GF-D8 (cell line): Measurements from ENCODE around the gene SEMA5A.

Source experiments
- DNase-seq: peaks from one replicate; lab custom pipeline; 2025; lab: John Stamatoyannopoulos, UW

SEMA5A gene

DNA sequence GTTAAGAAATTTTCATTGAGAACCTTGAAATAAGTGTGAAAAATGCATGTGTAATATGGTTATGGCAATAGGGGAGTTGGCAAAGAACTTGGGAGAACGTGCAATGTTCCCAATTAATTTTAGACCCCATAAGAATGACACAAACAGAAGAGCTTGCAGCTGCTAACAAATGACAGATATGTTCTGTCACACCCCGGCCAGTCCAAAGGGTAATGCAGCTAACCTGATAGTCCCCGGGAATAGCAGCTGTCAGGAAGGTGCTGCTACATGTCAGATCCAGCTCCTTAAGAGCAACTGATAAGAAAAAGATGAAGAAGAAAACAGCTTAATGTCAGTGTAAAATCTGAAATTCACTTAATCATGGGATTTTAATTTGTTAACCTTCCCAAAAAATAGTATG is 30.4 kb downstream of the SEMA5A start:
- DNase-seq, result no peak

DNA sequence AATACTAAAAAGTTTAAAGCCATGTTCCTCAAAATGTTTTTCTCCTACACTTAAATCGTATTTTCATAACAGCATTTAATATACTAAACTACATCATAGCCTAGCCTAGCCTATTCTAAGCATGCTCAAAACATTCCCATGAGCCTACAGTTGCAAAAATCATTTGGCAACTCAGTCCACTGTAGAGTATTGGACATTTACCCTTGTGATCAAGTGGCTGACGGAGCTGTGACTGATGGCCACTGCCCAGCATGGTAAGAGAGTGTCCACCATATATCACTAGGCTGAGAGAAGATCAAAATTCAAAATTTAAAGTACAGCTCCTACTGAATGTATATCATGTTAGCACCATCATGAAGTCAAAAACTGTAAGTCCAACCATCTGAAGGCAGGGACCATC is 30.9 kb downstream of the SEMA5A start:
- DNase-seq, result no peak

DNA sequence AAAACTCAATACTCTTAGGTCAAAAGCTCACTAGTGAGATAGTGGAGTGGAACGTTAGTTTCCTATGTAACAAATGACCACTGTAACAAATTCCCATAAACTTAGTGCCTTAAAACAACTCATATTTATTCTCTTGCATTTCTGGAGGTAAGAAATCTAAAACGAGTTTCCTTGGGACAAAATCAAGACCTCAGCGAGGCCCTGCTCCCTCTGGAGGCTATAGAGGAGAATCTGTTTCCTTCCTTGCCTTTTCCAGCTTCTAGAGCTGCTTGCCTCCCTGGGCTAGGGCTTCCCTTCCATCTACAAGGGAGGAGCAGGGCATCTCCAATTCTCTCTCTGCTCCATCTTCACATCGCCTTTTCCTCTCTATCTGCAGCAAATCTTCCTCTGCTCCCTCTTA is 32.0 kb downstream of the SEMA5A start:
- DNase-seq, result no peak

DNA sequence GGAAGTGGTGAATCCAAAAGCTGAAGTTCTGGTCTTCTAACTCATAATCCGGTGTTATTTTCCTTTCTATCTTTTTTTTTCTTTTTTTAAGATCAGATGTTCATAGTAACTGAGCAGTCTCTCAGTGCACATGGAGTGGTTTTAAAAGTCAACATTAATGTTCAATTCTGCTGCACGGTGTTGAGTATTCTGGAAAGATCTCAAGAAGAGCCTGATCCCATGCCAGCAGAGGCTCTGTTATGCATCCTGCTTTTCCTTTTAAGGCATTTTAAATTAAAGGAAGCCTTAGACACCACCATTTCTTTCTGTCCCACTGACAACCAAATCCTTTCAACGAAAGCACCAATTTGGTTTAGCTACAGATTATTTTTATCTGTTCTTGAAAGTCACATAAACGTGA is 33.4 kb downstream of the SEMA5A start:
- no peak for DNase-seq

DNA sequence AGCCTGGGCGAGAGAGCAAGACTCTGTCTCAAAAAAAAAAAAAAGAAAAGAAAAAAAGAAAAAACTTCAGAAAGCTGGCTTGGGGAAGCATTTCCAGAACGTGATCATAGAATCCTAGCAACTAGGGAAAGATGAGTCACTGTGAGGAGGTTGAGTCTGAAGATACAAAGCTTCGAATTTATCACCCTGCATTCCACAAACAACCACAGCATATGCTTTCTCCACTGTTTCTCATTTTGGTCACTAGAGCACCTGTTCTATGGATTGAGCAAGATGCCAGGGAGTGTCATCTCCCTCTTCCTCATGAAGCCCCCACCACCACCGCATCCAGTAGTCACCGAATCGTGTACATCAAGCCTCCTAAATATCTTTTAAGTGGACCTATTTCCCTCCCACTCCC is 37.9 kb downstream of the SEMA5A start:
- no peak for DNase-seq

DNA sequence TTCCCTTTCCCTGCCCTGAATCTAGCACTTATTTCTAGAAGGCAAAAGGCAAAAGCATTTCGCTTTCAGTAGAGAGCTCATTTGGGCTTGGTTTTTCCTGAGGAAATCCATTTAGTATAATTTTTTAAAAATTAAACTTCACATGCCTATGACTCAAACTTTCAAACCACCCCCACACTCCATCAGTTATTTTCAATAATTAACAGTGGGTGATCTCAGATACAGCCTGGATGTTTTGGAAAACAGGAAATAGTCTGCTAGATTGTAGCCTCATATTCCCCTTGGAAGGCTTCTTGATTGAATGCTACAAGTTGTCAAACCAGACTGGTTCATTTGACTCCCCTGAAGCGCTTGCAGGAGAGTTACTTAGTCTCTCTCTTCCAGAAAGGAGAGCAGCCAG is 40.6 kb downstream of the SEMA5A start:
- DNase-seq, result no peak

DNA sequence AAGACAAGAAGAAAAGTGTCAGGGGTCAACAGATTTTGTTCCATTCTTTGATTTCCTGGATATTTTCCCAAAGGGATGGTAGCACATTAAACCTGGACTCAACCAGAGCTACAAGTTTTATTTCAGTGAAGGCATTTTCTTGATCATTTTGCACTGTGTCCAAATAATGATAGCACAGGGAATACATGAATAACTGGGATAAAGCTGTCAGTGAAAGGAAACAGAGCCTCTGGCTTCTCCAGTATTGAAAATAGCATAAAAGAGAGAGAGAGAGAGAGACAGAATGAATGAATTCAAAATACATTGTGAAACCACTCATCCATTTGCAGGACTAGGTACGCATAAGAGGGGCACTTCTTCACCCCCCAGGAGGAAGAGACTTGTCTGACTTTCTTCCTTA is 43.0 kb downstream of the SEMA5A start:
- DNase-seq, result no peak

DNA sequence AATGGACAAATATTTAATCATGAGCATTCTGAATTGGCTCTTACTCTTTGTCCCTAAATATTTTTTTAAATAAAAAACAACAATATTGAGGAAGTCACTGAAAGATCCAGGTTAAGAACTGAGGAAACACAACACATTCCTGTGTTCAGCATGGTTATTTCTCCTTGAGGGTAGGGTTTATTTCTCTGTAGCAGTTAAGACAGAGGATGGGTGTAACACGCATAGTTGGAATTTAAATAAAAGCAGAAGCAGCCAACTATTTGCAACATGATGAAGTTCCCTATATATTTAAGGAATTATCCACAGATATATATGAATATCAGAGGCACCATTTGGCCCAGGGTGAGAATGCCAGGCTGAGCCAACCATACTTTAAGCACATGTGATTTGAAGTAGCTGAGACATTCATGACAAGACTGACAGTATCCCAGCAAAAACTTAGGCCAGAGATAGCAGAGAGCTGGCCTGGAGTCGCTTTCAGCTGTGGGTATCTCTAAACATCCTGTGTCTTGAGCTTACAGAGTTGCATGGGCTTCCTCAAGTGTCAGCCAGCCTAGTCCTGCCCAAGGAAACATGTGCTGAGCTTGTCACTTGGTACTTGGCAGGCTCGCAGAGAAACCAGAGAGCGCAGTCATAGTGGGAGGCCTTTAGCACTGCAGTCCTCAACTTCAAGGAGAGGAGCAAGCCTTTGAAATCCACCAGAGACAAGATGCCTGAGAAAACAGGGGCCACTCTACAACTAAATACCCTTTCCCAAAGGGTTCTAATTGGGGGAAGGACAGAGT is 43.6 kb downstream of the SEMA5A start:
- no peak for DNase-seq

DNA sequence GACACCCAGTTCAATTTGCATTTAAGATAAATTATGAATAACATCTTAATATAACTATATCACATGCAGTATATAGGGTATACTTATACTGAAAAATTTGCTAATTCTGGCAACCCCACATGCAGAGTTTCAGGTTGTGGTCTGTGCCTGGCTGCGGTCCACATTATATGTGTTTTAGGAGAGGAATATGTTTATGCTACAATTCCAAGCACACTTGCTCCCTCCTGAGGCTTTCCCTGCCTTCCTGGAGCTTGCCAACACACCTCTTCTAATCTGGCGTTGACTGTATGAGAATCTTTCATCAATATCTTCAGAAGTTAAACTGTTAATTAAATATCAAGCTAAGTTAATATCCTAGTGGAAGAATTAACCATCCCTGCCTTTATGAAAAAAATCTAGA is 45.2 kb downstream of the SEMA5A start:
- DNase-seq, result no peak

DNA sequence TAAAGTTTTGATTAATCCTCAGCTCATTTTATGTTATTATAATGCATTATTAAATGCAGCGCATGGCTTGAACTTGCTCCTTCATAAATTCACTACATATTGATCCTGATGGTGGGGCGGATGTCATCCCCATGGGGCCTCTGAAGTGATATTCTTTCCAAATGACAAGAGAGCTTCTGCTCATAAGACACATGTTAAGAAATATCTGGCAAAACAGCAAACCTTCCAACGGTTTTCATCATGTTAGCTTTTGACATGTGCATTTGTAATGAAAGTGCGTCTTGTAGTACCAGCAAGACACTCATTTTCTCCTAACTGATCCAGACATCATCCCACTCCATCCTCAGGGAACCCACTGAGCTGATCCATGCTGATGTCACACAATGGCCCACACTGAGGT is 45.7 kb downstream of the SEMA5A start:
- no peak for DNase-seq

DNA sequence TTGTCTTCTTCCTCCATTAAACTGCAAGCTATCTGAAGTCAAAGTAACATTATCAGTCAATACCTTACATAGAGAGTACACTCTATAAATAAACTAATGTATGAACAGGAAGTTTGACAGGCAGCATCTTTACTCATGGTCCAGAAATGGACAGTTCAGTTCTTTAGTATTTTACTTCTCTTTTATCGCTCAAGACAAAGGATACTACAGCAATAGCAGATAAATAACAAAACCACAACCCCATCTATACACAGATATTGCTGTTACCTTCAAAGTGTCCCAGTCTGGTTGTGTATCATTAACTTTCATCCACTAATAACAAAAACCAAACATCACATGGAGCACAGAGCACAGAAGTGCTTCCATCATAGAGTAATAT is 46.4 kb downstream of the SEMA5A start:
- no peak for DNase-seq

DNA sequence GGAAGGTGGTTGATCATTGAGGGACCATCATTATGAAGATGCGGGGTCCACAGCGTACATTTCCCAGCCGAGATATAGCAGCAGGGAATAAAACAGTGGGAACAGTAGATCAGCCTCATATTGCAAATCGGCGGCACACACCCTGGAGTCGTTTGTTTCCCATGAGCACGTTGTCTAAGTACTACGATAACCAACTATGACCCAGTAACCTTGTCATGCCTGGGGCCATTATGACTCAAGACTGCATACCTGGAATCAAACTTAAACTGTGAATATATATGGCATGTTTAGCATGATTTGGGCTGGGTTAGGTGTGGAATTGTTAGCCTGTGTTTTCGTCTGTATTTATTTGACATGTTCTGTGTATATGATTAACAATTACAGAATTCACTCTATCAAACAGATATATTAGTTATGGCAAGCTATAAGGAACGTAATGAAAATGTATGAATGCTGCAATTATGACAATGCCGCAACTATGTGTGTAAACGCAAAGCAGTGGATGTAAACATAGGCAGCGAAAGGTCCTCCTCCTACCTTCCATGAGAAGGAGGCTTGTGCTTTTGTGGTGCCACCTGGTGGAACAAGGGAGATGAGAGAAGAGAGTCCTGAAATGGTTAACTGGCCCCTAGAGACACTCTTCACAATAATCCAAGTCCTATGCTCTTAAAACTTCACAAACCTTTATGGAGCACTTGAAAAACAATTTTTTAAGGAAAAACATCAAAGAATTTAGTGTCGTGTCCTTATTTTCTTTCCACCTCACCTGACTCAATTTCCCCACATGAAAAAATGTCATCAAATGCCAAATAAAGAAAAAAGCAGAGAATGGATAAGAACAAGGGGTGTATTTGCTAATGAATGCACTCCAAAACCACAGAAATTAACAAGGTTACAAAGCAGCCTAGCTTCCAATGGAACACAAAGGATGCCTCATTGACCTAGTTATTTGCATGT is 47.1 kb downstream of the SEMA5A start:
- DNase-seq, result no peak

DNA sequence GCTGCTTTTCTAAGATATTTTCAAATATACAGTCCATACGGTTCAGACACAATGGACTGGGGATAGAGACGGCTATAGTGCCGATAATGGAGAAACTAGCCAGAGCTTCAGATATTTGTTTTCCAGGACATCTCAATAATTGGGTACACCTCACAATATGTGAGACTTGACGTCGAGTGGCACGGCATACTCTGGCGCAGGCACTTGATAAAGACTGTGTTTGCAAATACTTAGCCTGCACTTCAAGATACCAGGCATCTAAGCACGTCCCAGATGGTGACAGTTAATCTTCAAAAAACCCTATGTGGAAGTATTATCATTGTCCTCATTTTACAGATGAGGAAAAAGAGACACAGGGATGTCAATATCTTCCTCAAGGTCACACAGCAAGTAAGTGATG is 48.5 kb downstream of the SEMA5A start:
- DNase-seq, result no peak

DNA sequence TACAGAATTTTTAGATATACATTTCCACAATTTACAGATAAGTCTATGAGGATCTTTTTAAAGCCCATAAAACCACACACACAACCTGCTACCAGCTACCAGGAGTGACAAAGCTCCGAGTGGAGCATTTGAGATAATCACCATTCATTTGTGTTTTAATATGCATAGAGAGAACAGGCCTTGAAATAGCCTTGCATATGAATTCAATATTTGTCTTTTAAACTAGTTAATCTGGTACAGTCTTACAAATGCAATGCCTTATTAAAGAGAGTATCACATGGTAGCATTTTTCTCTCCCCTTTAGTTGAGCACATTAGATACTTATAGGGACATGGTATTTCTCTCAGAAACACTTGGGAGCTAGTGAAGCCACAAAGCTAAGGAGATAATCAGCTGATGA is 49.1 kb downstream of the SEMA5A start:
- no peak for DNase-seq

DNA sequence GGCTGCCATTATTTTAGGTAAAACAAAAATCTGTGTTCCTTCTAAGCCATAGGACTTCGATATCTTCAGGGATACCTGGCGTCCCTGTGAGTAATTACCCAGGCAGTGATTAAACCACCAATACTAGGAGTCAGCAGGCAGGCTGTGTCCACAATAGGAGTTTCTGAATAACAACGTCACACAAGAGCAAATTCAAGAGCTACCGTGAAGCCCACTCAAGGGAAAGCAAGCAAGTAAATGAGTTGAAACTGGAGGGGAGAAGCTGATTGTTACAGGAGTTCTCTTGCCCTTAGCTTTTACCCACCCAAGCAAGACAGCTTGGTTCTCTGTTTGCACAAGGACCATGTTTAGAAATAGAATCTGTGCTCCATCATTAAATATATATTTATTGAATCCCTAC is 50.8 kb downstream of the SEMA5A start:
- DNase-seq, result no peak

DNA sequence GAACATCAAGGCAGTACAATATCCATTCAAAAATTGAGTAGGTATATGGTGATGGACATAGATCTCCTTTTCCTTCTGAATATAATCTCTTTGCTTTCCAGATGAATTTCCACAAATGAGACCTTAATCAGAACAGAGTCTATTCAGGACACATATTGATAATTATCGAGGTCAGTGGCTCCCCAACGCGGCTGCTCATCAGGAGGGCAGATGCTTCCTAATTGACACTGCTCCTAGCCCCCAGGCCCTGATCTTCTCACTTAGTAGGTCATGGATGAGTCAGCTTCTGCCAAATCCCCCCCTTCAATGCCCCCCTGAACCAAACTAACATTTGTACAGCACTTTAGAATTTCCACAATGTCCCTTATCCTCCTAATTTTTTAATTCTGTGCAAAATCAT is 51.6 kb downstream of the SEMA5A start:
- no peak for DNase-seq

DNA sequence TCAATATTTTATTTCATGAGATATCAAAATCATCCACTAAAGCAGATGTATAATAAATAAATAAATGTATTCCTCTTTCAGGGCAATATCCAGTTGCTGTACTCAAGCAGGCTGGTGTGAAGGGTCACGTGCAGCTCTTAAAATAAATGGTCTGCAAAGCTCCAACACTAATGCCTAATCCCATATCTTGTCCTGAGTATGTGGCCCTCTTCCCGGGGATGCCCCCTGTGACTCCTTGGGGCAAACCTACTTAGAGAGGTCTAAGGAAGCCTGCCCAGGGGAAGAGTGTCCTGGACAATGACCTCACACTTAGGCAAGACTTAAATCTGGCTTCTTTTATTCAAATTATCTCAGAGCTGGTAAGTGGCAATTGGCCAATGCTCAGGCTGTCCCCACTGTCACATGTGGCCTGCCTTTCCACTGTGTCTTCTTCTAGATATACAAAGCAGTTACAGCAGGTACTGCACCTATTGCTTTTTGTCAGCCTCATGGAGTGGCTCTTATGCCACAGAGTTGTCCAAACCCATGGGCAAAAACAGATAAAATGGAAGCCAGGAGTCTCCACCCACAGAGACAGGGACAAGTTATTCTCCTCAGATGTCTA is 55.3 kb downstream of the SEMA5A start:
- no peak for DNase-seq

DNA sequence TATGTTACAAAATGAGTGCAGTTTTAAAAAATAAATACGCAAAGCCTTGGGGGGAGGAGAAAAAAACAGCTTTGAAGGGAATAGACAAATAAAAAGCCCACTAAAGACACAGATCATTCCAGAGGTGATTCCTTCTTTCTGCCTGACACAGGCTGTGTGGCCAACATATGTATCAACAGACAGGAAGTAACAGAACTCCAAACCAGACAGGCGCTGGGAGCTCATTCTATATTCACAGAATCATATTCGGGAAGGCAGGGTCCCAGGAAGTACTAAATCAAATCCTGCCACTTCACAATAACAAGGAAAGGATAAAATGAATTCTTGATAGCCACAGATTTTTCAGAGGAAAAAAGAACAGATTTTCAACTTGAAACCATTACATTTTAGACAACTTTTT is 62.1 kb downstream of the SEMA5A start:
- no peak for DNase-seq

DNA sequence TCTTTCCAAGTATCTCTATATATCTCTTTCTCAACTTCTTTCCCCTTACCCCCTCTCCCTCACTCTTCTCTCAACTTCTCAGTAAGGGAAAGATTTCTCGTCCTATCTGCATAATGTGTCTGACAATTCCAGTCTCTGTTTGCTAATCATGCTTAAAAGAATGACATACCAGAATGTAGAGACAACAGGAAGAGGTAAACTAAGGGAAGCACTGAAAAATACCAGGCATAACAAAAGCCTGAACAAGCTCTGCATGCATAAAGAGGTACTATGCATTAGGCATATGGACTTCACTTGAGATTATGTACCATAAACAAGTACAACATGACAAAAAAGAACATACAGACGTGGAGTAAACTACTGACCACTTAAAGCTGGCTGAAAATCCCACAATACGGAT is 62.6 kb downstream of the SEMA5A start:
- DNase-seq, result no peak

DNA sequence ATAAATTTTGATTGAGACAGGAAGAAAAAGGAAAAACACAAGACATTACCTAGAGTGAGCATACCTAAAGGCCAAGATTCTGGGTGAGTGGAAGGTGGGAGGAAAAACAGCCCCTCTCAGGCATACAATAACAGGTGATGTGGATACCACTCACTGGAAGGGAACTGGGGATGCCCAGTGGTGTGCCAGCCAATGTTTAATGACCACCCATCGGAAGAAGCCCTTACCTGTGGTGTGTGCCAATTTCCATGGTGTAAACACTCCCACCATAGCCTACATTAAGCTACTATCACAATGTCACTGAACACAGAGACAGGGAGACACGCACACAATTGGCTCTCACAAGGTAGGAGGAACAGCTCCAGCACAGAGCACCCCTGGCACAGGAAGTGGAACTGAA is 63.5 kb downstream of the SEMA5A start:
- no peak for DNase-seq

DNA sequence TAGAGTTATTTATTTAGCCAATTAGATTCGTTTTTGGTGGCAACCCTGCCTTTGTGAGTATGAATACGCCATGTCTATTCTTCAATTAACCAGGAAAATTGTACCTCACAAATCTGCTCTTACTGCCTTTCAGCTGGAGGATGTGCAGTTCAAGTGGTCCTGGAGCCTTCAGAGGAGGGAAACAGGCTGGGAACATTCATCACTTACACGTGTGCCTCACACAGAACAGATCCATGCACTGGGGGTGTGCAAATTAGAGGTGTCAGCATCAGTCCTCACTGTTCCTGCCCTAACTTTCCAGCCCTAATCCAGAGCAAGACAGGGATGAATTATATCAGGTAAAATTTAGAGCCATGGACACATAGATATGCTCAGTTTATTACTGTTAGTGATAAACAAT is 65.4 kb downstream of the SEMA5A start:
- no peak for DNase-seq

DNA sequence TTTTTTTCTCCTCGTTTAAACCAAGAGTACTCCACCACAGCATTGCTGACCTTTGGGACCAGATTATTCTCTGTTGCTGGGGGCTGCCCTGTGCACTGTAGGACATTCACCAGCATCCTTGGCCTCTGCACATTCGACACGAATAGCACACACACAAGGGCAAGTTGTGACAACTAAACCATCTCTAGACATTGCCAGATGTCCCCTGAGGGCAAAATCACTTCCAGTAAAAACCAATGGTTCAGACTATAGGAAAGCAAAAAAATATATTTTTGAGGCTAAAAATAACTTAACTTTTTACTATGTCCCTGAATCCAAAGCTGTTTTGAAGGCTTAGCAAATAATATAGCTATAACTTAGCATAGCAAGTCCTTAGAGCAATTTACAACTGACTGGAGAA is 65.9 kb downstream of the SEMA5A start:
- DNase-seq, result no peak

DNA sequence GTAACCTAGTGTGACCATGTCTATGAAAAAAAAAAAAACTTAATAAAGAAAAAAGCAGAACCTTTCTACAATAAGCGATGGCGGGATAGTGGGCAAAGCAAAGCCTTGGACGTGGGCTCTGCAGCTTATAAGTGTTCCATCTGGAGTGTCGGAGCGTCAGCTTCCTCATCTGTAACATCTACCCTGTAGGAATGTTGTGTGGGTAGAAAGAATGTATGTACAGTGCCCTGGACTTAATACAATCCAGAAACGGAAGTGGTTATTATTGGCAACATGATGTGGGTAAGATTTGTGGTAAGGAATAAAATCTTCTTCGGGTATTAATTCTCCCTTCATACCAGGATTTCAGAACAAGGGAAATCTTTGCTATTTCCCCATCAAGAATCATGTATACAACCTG is 66.5 kb downstream of the SEMA5A start:
- DNase-seq, result no peak
